HG02973 (cell line): Measurements from ENCODE around the gene ESD.
"Not testable (repeated sequence)": the region's sequence is repeated elsewhere in the genome, so short reads cannot be mapped to it uniquely, and the experiment has no call there.

Source experiments
- ATAC-seq: cut with Tn5 transposase; IDR thresholded peaks from one replicate; pipeline ENCODE4 v1.9.1; 2021; ENCODE audit warnings: moderate library complexity; ENCODE audit not compliant: unreplicated experiment

The ESD gene

GRCh38 chr13:46796515-46797474 is at the start of gene ESD:
Gene ESD, minus strand, starts transcription at chr13:46797161. Its CDS starts 5,748 bp downstream, at chr13:46791413.
- peak; percentile 90 for ATAC-seq

- no peak for ATAC-seq
Observed at GRCh38 chr13:46846726-46847125, 49.8 kb upstream of the ESD start.

GRCh38 chr13:46845146-46845545 is 48.2 kb upstream of the ESD start:
- ATAC-seq: no peak

- no peak for ATAC-seq
Observed at GRCh38 chr13:46844431-46844830, 47.5 kb upstream of the ESD start.

- no peak for ATAC-seq
Observed at GRCh38 chr13:46839399-46839798, 42.4 kb upstream of the ESD start.

GRCh38 chr13:46834657-46835056 is 37.7 kb upstream of the ESD start:
- ATAC-seq: no peak

- ATAC-seq: no peak
Observed at GRCh38 chr13:46831588-46832194, 34.7 kb upstream of the ESD start.

GRCh38 chr13:46830405-46831005 is 33.5 kb upstream of the ESD start:
- ATAC-seq: no peak

GRCh38 chr13:46822551-46822950 is 25.6 kb upstream of the ESD start:
- ATAC-seq: no peak

- ATAC-seq: no peak
Observed at GRCh38 chr13:46817838-46818476, 21.0 kb upstream of the ESD start.

- no peak for ATAC-seq
Observed at GRCh38 chr13:46817095-46817494, 20.1 kb upstream of the ESD start.

GRCh38 chr13:46816371-46816770 is 19.4 kb upstream of the ESD start:
- no peak for ATAC-seq

- no peak for ATAC-seq
Observed at GRCh38 chr13:46812301-46812797, 15.4 kb upstream of the ESD start.

- no peak for ATAC-seq
Observed at GRCh38 chr13:46810440-46810839, 13.5 kb upstream of the ESD start.

GRCh38 chr13:46804921-46805320 is 8.0 kb upstream of the ESD start:
- ATAC-seq: not testable (repeated sequence)

- ATAC-seq: no peak
Observed at GRCh38 chr13:46804391-46804815, 7.4 kb upstream of the ESD start.

- no peak for ATAC-seq
Observed at GRCh38 chr13:46803586-46803985, 6.6 kb upstream of the ESD start.

GRCh38 chr13:46801858-46802257 is 4.9 kb upstream of the ESD start:
- ATAC-seq: no peak

GRCh38 chr13:46799139-46799538 is 2.2 kb upstream of the ESD start:
- no peak for ATAC-seq

- no peak for ATAC-seq
Observed at GRCh38 chr13:46797501-46798237, 708 bp upstream of the ESD start.
